Endothelial cell of umbilical vein (primary cell): ENCODE results near the gene SUPT20HL1.

Experiments
- EZH2 ChIP-seq: IDR thresholded peaks from 2 replicates; pipeline ENCODE4 v1.6.1; 2012; ENCODE audit warnings: borderline replicate concordance, low read depth, mild to moderate bottlenecking, moderate library complexity, low read length, inconsistent platforms; ENCODE audit not compliant: severe bottlenecking
- GATA2 ChIP-seq: IDR thresholded peaks from 2 replicates; pipeline ENCODE4 v1.7.0; 2011; ENCODE audit warnings: low read depth, mild to moderate bottlenecking, moderate library complexity, mixed read lengths, low read length; ENCODE audit not compliant: insufficient read length, insufficient read depth
- MYC ChIP-seq: IDR thresholded peaks from one replicate; pipeline ENCODE4 v1.6.1; 2011; ENCODE audit warnings: mild to moderate bottlenecking, low read depth, low read length
- POLR2A ChIP-seq: IDR thresholded peaks from 2 replicates; pipeline ENCODE4 v1.6.1; 2012; ENCODE audit warnings: low read depth, mild to moderate bottlenecking, control low read depth, low read length
- POLR2AphosphoS5 ChIP-seq: IDR thresholded peaks from 2 replicates; pipeline ENCODE4 v1.6.1; 2012; ENCODE audit warnings: low read depth, mild to moderate bottlenecking, control low read depth, low read length, moderate library complexity; ENCODE audit not compliant: insufficient read depth
- TF ChIP-seq, protein P1 (sequence below): IDR thresholded peaks from 2 replicates; pipeline ENCODE4 v1.6.1; 2011; ENCODE audit not compliant: insufficient read depth, insufficient read length
- TF ChIP-seq, protein P2 (sequence below), 2 donors: IDR thresholded peaks; 1 replicate in 1 of 2; 2 replicates in 1 of 2; pipeline ENCODE4 v1.5.1; 2011; ENCODE audit warnings: low read length in 2 of 2, mild to moderate bottlenecking in 2 of 2, moderate library complexity in 2 of 2, control low read depth in 1 of 2, inconsistent platforms in 1 of 2, low read depth in 1 of 2; ENCODE audit not compliant: insufficient read depth in 1 of 2; ENCODE audit errors: extremely low read depth in 1 of 2

DNA sequence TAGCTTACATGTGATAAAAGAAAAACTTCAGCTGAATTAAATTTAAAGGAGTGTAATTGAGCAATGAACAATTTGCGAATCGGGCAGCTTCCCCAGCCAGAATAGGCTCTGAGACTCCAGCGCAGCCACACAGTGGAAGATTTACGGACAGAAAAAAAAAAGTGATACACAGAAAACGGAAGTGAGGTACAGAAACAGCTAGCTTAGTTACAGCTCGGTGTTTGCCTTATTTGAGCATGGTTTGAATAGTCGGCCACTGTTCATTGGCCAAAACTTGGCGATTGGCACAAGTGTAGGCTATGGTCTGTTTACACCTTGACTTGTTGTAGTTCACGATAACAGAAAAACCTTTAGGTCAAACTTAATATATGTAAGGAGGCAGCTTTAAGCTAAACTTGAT lies 16.7 kb upstream of the SUPT20HL1 start:
- TF ChIP-seq, protein P1, sequence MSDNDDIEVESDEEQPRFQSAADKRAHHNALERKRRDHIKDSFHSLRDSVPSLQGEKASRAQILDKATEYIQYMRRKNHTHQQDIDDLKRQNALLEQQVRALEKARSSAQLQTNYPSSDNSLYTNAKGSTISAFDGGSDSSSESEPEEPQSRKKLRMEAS: no peak
- TF ChIP-seq, protein P2, sequence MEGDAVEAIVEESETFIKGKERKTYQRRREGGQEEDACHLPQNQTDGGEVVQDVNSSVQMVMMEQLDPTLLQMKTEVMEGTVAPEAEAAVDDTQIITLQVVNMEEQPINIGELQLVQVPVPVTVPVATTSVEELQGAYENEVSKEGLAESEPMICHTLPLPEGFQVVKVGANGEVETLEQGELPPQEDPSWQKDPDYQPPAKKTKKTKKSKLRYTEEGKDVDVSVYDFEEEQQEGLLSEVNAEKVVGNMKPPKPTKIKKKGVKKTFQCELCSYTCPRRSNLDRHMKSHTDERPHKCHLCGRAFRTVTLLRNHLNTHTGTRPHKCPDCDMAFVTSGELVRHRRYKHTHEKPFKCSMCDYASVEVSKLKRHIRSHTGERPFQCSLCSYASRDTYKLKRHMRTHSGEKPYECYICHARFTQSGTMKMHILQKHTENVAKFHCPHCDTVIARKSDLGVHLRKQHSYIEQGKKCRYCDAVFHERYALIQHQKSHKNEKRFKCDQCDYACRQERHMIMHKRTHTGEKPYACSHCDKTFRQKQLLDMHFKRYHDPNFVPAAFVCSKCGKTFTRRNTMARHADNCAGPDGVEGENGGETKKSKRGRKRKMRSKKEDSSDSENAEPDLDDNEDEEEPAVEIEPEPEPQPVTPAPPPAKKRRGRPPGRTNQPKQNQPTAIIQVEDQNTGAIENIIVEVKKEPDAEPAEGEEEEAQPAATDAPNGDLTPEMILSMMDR (IDR thresholded peaks at IDR 0.05; ENCODE audit: extremely low read depth in 1 of 2, insufficient read depth in 1 of 2, low read depth in 1 of 2, low read length in 2 of 2): no peak
- TF ChIP-seq EZH2: no peak
- TF ChIP-seq POLR2A: no peak
- TF ChIP-seq MYC: no peak
- no peak for TF ChIP-seq GATA2
- no peak for TF ChIP-seq POLR2AphosphoS5
